GM19395 (cell line): ENCODE data around the gene DPM2.

Source experiments
- ATAC-seq: cut with Tn5 transposase; IDR thresholded peaks from one replicate; pipeline ENCODE4 v1.9.1; 2021; ENCODE audit warnings: mild to moderate bottlenecking, moderate library complexity; ENCODE audit not compliant: unreplicated experiment

The DPM2 gene

DNA sequence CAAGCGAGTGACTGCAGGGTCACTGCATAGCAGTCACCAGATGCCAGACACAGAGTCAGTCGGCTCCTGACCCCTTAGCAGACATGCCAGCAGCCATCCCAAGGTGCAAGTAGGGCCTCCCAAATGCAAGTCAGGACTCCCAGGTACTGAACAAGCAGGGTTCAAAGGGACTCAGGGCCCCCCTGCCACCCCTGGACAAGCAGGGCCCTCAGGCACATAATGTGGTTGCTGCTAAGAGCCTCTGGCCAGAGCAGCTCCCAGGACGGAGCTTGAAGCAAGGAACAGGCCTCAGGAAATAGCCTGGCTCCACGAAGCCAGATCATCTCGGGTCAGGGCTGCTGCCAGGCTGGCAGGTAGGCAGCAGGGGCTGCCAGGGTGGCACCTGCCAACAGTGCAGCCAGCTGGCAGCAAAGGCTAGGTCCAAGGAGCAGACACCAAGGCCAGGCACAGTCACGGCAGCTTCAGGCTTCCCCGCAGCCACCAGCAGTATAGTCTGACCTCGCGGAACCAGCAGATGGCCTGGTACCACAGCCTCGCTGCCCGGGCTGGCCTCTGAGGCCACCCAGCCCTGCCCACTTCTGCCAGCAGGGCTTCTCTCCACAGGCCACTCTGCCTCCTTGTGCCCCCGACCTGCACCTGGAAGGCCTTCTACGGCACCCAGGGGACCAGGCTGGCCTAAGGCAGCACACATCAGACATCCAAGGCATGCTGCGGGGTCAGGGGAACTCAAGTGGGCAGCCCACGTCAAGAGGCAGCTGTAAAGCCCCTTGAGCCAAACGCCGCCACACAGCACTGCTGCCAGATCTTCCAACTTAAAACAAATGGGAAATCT, 35.7 kb upstream of the DPM2 start:
- ATAC-seq: no peak

DNA sequence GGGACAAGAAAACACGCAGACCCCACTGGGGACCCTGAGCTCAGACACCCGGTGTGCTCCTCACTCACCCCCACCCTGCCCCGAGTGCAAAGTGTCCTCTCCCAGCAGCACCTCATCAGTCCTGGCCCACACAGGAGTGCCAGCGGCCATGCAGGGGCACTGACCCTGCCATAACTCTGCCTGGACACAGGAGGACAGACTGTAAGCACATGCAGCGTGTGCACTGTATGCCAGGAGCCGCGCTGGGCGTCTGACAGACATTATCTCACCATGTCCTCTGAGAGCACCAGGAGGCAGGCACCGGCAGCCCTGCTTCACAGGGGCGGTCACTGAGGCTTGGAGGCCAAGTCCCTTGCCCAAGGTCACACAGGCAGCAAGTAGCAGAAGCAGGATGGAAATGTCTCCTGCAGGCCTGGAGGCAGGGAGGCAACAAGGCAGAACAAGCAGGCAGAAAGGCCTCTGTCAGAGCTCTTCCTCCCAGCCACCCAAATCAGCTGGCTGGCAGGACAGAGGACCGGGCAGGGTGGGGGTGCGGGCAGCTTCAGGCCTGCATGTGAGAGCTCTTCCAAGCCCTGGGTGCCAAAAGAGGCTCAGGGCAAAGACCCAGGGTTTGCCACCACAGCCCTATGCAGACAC, 34.7 kb upstream of the DPM2 start:
- no peak for ATAC-seq

DNA sequence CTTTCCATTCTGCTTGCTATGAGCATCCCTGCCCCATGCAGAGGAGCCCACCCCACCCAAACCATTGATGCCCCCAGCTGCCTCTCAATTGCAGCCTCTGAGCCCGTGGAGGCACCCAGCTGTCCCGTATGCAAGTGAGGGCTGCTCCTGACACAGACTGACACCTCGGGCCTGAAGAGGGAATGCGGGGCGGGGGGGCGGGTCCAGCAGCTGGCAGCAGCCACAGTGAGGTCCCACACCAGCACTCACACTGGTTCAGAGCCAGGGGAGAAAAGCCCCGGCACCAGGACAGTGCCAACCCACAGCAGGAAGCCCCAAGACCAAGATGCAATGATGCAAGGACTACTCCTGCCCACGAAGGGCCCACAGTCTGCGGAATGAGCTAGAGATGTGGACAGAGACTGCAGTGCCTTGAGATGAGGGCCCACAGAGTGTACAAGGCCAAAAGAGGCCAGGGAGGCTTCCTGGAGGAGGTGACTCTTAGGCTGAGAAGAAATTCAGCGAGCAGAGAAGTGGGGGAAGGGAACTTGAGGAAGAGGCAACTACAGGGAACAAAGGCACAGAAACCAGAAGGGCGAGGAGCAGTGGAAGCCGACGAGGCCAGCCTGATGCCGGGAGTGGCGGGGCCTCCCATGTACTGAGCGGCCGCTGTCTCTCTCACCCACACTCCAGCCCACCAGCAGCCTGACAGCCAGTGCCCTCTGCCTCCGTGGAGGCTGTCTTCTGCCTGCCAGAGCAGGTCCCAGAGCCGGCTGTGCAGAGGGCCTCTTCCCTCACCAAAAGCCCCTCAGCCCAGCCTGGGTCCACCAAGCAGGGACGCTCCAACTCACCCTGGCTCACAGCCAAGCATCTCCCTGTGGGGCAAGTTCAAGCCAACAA, 33.9 kb upstream of the DPM2 start:
- ATAC-seq: no peak

DNA sequence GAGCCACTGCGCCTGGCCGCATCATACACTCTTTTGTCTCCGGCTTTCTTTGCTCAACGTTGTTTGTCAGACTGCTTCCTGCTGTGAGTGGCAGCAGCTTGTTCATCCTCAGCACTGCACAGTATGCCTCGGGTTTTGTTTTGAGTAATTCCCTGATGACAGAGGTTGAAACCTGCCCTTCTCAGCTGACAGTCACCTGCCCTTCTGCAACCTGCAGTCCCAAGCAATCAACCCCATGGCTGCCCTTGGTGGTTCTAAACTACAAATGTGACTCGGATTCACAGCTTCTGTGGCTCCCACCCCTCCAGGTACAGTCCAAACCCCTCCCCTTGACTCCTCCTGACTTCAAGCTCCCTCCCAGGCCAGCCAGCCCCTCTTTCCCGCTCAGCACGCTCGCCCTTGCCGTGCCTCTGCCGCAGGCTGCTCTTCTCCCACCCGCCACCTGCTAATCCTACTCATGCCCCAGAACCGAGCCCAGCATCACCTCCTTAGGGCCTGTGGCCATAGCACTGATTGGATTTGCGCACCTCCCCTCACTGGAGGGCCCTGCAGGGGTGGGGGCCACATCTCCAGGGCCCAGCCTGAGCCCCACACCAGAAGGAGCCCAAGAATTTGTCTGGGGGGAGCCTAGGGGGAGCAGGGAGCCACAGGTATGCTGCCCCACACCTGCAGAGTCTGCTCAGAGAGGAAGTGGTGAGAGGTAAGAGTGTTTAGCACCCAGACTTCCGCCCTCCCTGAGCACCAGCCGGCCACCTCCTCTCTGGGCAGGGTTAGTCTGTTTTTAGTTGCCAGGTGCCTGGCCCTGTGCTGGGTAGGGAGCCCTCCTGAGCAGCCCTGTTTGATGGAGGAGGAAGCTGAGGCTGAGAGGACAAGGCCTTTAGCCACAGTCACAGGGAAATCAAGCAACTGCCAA, 33.0 kb upstream of the DPM2 start:
- peak; percentile 86 for ATAC-seq

DNA sequence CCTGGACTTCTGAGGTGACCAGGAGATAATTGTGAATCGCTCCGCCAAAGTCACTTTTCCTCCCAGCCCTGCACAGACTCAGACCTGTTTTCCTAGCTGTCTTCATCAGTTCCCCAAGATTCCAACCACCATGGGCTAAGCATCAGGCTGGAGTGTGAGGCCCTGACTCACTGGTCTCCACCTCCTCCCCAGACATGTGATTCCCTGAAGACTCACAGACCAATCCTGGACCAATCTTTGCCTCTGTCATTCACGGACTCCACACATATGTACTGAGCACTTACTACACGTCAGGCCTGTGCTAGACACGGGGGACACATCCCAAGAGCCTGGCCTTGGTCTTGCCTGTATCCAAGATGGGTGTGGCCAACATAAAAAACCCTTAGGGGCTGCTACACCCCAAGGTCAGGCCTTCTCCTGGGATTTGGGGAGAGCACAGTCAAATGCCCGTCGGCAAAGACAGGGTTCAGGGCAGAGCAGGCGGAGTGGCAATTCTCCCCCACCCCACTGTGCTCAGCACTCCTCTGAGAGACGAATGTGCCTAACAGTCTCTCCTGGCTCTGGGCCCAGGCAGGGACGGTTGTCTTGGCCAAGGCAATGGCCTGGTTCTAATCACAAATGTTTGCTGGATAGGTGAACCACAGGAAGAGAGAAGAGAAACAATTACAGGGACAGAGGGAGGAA, 31.2 kb upstream of the DPM2 start:
- no peak for ATAC-seq

DNA sequence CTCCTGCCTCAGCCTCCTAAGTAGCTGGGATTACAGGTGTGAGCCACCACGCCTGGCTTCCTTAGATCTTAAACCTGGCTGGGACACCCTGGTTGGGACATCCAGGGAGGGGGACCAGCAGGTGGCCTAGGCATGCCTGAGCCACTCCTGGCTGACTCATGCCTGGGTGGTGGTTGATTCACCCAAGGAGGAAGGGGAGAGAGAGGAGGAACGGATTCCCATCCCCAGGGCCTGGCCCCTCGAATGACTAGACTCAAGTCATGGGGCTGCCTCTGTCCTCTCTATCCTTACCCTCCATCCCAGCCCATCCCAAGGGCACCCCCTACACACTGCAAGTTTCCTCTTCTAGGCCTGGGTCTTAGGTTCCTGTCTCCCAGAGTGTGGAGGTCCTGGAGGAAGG, 30.4 kb upstream of the DPM2 start:
- no peak for ATAC-seq

DNA sequence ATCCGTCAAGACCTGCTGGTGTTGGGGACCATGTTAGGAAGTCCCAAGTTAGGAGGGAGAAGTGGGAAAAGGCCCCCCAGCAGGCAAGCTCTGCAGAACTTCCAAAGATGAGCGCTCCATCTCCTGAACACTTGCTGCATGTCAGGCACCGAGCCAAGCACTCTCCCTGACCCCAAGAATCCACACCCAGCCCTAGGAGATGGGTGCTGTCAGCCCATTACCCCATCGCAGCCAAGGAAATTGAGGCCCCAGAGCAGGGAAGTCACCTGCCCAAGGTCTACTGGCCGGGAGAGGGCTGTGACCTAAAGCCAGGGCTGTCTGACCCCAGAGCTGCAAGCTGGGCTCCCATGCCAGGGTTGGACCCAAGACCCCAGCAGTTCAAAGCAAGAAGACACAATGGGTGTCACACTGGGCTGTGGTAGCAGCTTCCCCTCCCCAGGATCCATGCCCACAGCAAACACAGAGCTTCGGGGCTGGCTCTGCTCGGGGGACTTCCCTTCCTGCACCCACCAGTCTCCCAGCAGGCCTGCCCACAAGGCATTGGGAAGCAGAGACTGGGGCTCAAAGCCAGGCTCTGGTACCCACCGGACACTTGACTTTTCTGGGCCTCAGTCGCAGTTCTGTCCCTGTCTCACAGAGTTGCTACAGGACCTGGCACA, 29.6 kb upstream of the DPM2 start:
- no peak for ATAC-seq

DNA sequence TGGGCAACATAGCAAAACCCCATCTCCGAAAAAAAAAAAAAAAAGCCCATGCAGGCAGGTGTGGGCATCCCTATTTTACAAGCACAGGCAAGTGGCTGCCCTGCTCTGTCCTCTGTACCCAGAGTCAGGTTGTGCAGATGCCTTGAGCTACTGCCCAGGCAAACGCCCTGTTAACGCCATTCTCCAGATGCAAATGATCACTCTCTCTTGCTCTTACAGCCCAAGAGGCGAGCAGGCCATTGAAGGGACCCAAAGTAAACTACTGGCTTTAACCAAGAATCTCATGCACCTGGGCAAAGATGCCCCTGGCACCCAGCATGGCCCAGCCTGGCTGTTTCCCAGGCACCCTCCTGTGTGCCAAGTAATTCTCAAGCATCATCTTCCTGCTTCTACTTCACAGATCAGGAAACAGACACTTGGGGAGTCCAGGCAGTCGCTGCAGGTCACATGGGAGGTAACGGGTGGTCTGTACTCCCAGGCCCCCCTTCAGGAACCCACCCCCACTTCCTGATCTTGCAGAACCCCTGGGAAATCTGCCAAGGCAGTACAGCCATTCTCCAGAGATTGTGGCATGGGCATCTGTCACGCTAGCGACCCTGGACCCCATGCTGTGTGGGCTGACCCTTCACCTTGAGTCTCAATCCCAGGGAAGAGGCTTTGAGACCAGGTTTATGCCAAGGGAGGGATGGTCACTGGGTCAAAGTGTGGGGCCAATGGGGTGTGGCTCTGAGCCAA, 28.9 kb upstream of the DPM2 start:
- ATAC-seq: no peak

DNA sequence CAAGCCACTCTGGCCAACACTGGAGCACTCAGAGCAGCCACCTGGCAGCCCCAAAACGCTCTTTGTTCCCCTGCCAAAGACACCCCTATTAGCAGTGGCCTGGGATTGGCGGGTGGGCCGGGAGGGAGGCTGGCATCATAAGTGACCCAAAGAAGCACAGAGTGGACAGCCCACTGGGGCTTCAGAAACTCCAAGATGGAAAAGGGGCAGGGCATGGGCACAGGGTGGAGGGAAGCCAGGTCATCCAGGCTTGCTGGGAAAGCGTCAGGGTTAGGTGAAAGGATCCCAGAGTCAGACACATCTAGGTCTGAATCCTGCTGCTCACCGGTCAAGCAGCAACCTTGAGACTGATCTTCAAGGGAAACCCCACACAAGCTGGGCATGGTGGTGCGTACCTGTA, 28.3 kb upstream of the DPM2 start:
- ATAC-seq: no peak

DNA sequence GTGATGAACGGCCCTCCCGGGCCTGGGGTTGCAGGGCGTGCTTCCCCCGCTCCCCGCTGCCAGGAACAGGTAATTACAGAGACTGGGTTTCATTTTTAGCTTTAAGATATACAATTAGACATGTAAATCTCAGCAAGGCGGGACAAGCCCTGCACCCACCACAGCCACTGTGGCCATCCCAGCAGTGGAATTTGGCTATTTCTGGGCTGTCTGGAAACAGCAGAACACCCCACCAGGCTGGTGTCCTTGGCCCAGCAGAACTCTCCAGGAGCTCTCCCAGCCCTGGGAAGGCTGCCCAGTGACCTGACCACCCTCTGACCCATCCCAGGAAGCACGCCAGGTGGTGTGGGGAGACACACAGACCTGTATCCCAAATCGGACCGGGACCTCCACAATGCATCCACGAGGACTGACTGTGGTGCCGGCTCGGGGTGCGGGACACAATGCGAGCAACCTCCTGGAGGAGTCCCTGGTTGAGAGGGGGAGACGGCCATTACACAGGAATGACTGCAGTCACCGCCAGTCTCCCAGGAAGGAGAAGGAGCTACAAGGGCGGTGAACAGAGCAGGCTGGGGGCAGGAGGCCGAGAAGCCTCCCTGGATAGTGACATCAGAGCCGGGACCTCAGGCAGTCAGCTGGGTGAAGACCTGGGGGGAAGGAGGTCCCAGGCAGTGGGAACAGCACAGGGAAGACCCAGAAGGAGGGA, 25.9 kb upstream of the DPM2 start:
- no peak for ATAC-seq

DNA sequence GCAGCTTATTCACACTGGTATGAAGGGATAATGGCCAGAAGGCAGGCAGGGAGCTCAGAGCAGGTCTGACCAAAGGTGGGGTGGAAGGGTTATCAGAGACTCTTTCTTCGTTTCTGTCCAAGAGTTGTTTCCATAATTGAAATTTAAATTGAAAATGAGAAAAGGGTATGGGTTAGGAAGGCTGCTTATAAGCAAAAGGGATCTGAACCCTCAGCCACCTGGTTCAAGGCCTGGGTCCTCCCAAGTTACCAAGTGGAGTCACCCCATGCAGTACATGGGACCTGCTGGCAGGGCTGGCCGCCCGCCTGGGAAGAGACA, 25.3 kb upstream of the DPM2 start:
- ATAC-seq: no peak

DNA sequence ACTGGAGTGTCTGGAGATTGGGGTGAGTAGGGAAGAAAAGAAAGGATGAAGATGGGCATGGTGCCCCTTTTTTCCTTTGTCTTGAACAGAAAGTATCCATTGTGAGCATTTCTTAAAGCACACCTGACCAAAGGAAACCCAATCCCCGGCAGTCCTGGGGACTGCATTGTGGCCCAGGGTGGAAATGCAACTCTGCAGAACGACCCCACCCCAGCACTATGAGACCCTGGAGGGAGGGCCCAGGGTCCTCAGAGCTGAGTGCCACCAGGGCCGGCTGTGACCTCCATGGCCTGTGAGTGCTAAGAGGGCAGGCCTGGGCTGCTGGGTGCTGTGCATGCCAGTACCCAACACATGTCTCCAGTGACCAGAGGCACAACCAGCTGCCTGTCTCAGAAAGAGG, 24.6 kb upstream of the DPM2 start:
- no peak for ATAC-seq

DNA sequence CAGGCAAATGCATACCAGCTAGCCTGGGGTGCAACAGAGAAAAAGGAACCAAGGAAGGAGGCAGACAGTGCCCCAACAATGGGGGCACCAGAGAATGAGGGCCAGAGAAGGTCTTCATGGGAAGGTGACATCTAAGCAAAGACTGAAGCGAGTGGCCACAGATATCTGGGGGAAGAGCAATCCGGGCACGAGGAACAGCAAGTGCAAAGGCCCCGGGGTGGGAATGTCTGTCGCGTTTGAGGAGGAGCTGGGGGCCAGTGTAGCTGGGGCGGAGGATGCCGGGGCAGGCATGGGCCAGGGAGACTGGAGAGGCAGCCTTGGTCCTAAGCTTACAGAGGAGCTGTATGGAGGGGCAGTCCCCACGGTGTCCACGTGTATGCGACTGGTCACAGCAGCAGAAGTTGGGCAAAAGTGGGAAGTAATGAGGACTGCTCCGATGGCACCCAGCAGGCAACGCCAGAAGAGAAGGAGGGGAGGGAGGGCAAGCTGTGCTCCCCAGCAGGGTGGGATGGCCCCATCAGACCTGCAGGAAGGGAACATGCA, 24.0 kb upstream of the DPM2 start:
- no peak for ATAC-seq

DNA sequence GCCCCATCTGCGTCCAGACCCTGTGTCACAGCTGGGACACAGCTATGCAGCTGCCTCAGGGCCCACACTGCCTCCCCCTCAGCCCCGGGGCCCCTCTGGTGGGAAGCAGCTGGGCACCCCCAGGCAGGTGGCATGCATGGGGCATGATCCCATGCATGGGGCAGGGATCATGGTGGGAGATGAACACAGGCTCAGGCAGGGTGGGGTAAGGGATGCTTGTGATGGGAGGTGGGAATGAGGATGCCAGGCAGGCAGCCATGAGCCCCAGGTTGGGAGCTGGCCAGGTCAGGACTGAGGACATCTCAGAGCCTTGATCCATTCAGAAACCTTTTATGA, 23.5 kb upstream of the DPM2 start:
- no peak for ATAC-seq

DNA sequence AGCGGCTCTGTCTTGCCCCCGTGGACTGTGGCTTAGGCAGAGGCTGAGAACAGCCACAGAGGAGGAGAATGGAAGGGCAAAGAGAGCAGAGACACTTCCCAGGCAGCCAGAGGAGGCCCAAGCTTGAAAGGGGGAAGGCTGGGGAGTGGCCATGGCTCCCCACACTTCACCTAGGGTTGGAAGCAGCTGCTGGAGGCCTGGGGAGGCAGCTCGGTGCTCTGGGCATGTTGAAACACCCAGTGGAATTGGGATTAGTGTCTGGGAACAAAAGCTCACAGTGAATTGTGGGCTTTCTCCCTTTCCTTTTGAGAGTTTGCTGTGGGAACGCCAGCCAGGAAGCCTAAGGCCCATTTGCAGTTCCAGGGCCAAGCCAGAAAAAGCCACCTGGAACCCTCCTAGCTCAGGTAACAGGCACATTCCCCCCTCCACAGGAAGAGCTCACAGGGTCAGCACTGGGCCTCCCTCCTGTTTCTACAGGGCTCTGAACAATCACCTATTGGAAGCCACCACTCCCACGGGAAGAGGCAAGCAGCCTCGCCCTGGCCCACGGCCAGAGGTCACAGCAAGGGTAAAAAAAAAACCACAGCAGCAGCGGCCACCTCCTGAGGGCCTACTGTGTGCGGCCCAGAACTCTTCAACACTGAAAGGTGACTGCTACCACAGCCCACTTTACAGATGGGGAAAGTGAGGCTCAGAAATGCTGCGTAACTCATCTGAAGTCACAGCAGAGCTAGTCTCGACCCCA, 22.9 kb upstream of the DPM2 start:
- no peak for ATAC-seq

DNA sequence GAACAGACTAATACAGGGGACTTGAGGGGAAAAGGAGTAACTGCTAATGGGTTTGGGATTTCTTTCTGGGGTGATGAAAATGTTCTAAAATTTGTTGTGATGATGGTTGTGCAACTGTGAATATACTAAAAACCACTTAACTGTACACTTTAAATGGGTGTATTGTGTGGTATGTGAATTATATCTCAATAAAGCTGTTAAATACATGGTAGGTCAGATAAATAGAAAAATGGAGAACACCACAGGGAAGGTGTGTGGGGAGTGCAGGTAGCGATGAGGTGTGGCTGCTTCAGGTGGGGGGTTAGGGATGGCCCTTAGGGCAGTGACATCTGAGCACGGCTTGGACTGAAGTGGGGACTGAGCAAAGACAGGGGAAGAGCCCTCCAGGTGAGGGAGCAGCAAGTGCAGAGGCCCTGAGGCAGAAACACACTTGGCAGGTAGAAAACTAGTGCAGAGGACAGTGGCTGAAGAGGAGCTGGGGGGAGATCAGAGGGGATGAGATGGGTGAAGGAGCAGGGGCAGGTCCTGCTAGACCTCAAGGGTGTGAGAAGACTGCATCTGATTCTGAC, 22.3 kb upstream of the DPM2 start:
- ATAC-seq: no peak

DNA sequence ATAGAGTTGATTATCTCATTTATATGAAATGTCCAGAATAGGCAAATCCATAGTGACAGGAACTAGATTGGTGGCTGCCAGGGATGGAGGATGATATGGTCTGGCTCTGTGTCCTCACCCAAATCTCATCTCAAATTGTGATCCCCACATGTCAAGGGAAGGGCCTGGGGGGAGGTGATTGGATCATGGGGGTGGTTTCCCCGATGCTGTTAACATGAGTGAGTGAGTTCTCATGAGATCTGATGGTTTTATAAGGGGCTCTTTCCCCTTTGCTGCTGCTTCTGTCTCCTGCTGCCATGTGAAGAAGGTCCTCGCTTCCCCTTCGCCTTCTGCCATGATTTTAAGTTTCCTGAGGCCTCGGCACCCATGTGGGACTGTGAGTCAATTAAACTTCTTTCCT, 21.7 kb upstream of the DPM2 start:
- ATAC-seq: no peak
